Transverse colon (tissue), 4 donors: ENCODE results near the gene KCNRG.

Source experiments
- EP300 ChIP-seq: sonication (generic); formaldehyde crosslinking; IDR thresholded peaks from one replicate; pipeline ENCODE4 v1.6.1; 2017; ENCODE audit warnings: antibody characterized with exemption, low read depth
- POLR2A ChIP-seq: fragments of 450-650 bp; IDR thresholded peaks from one replicate; pipeline ENCODE4 v1.6.1; 2016; ENCODE audit warnings: antibody characterized with exemption, mild to moderate bottlenecking, moderate library complexity
- POLR2AphosphoS5 ChIP-seq, 3 donors: sonication (generic); formaldehyde crosslinking; IDR thresholded peaks; one replicate each; pipeline ENCODE4 v1.6.1; 2016; ENCODE audit warnings: antibody characterized with exemption in 3 of 3
- TF ChIP-seq, protein P1 (sequence below), 5 experiments: fragments of 200-600 bp in 3 of 5; fragments of 450-650 bp in 2 of 5; sonication (generic) in 3 of 5; IDR thresholded peaks; 1 replicate in 2 of 5; 2 replicates in 3 of 5; pipeline ENCODE4 v1.5.1; 2016 to 2017; ENCODE audit warnings: antibody characterized with exemption in 5 of 5, inconsistent platforms in 3 of 5, mild to moderate bottlenecking in 2 of 5, moderate library complexity in 1 of 5

GRCh38 chr13:50037788-50038187 is 22.5 kb downstream of the KCNRG start:
- TF ChIP-seq POLR2A (no peak), POLR2AphosphoS5 (IDR thresholded peaks at IDR 0.05) (no peak), EP300 (no peak)
- TF ChIP-seq, protein P1, sequence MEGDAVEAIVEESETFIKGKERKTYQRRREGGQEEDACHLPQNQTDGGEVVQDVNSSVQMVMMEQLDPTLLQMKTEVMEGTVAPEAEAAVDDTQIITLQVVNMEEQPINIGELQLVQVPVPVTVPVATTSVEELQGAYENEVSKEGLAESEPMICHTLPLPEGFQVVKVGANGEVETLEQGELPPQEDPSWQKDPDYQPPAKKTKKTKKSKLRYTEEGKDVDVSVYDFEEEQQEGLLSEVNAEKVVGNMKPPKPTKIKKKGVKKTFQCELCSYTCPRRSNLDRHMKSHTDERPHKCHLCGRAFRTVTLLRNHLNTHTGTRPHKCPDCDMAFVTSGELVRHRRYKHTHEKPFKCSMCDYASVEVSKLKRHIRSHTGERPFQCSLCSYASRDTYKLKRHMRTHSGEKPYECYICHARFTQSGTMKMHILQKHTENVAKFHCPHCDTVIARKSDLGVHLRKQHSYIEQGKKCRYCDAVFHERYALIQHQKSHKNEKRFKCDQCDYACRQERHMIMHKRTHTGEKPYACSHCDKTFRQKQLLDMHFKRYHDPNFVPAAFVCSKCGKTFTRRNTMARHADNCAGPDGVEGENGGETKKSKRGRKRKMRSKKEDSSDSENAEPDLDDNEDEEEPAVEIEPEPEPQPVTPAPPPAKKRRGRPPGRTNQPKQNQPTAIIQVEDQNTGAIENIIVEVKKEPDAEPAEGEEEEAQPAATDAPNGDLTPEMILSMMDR (IDR thresholded peaks at IDR 0.05) = no peak
